GM21515 (cell line): ENCODE results near the gene DPM3.
A peak's percentile ranks its signal among the peaks of the same experiment; 100 is the strongest.
"Not testable (repeated sequence)": the region's sequence is repeated elsewhere in the genome, so short reads cannot be mapped to it uniquely, and the experiment has no call there.

Source experiments
- ATAC-seq: cut with Tn5 transposase; IDR thresholded peaks from one replicate; pipeline ENCODE4 v1.9.1; 2021; ENCODE audit not compliant: unreplicated experiment

DPM3 gene

GRCh38 chr1:155175927-155176371 lies 35.6 kb upstream of the DPM3 start:
- no peak for ATAC-seq

GRCh38 chr1:155175281-155175926 lies 35.1 kb upstream of the DPM3 start:
- no peak for ATAC-seq

GRCh38 chr1:155174324-155175280 lies 34.3 kb upstream of the DPM3 start:
- no peak for ATAC-seq

- no peak for ATAC-seq
Measured at GRCh38 chr1:155173478-155174323, 33.4 kb upstream of the DPM3 start, which contains the start of gene TRIM46. Gene TRIM46, plus strand, starts transcription at chr1:155173849. Its CDS starts 118 bp downstream, at chr1:155173967.

DNA sequence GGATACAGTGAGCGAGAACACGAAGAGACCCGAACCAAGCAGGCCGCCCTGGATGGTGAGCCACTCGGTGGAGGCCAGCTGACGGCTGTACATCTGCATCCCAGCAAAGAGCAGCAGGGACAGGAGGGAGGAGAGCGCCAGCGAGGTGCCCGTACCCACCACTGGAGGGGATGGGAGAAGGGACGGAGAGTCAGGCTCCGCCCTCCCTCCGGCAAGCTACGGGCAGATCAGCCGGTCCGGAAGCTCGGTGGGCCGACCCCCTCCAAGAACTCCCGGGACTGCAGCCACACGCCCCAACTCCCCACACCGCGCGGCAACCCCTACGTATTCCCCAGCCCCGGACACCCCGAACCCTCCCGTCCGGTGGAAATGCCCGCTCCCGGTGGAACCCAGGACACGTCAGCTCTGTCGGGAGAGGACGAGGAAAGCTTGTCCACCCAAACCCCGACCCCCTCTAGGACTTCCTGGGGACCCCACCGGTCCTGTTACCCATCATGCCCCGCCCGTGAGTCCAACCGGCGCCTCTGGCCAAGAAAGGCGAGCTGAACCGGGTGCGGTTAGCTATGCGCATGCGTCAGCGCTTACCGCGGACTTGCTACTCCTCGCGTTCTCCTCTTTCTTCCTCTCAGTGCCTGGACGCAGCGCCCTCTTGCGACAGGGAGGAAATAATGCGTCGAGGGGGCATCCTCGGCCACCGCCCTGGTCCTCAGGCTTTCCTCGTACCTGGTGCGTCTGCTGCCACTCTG lies 32.6 kb upstream of the DPM3 start, which contains the start of gene KRTCAP2:
Gene KRTCAP2 (minus strand): TSS at position 573 of the 746 bp plus-strand sequence. CDS start 80 bp downstream, at position 493.
- peak; percentile 61 for ATAC-seq

GRCh38 chr1:155171836-155172731 lies 31.8 kb upstream of the DPM3 start:
- ATAC-seq, result no peak

- no peak for ATAC-seq
Measured at GRCh38 chr1:155170806-155171205, 30.5 kb upstream of the DPM3 start.

DNA sequence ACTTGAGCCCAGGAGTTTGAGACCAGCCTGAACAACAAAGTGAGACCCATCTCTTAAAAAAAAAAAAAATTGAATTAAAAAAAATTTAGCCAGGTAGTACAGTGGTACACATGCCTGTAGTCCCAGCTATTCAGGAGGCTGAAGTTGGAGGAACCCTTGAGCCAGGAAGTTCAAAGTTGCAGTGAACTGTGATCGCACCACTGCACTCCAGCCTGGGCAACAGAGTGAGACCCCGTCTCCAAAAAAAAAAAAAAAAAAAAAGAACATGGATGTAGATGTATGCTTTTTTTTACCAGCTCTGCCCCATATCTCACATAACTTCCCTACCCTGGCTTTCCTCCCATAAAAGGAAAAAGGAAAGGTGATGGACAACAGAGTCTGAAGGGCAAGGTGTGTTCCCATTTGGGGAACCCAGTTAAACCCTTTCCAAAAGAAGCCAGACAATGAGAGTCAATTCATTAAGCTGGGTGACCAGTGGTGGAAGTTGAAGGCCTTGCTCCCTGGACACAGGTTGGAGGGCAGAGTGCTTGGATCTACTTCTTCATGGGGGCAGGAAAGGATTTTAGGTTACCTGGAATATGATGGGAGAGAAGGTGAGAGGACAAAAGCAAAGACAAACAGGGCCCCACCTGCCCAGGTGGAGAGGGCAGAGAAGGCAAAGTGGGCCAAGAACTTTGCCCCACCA lies 29.9 kb upstream of the DPM3 start:
- no peak for ATAC-seq

DNA sequence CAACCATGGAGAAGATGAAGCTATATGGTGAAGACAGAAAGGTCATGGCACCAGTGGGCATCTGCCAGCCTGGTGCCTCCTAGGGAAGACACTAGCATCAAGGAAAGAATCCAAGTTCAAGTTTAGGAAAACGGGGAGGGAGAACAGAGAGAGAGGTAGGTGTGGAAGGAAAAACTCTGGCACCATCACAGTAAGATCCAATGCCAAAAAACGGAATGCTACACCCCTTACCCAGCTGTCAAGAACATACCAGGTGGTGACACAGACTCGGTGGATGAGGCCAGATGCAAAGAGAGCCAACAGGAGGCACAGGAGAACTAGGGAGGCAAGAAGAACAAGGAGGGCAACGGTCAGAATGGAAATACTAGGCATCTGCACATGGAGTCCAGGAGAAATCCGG lies 29.2 kb upstream of the DPM3 start:
- no peak for ATAC-seq

GRCh38 chr1:155168456-155169210 lies 28.3 kb upstream of the DPM3 start:
- no peak for ATAC-seq

- ATAC-seq, result not testable (repeated sequence)
Measured at GRCh38 chr1:155168105-155168445, 27.7 kb upstream of the DPM3 start.

DNA sequence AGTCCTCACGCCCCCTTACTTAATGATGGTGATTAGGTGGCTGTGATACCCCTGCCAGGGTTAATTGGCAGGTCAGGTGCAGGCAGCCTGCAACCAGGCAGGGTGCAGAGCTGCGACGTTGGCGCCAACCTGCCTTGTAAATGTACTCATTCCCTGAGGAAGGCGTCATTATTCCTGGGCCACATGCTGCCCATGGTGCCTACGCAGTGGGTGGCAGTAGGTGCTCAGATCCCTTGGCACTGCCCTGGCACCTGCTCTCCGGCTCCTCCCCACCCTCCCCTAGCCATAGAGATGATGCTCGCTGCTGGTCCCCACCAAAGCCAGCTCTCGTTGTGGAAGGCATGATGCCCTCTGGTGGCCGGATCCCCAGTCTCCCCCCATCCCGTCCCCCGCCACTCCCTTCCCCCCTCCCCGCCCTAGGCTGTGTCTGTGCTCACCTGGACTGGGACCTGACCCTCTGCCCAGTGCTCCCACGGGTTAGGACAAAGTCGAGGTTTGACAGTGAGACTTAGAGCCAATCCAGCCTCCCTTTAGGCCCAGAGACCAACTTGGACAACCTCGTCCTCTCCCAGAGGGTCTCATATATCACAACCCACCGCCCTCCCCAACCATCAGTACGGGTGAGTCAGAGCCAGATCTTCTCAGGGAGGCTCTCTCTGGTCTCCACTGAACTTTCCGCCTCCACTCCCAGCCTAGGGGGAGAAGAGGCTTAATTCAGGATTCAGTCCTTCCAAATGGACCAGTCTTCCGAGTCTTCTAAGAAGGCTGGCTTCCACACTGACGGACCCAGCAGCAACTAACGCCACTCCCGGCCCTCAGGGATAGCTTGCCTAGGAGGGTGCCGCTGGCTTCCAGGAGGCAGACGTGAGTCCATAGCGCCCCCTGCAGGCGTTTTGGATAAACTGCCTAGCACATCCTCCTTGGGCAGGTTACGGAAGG lies 27.1 kb upstream of the DPM3 start:
- no peak for ATAC-seq

GRCh38 chr1:155166471-155167165 lies 26.3 kb upstream of the DPM3 start:
- ATAC-seq, result no peak

DNA sequence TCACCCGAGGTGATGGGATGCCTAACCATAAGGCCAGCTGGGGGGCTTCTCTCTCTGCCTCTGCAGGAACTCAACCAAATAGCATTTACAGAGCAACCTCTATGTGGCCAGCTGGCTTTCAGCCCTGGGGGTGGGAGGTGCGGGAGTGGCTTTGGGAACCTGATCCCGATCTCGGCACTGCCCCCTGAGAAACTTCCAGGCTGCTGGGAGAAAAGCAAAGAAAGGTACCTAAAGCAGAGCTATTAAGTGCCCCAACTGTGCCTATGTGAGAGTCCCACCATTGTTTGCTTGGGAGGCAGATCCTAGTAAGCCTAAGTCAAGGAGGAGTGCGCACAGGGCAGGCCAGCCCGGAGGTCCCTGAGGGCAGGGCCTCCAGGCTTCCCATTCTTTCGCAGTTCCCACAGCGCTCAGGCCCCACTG lies 25.7 kb upstream of the DPM3 start:
- no peak for ATAC-seq

GRCh38 chr1:155164625-155165024 lies 24.3 kb upstream of the DPM3 start:
- ATAC-seq, result not testable (repeated sequence)

- not testable (repeated sequence) for ATAC-seq
Measured at GRCh38 chr1:155163785-155164184, 23.5 kb upstream of the DPM3 start.
